SKM-1 treated with dmso at 0.1 percent for 144 hours (cell line): Measurements from ENCODE around the gene DNAJB6.
"Not testable (repeated sequence)": the region's sequence is repeated elsewhere in the genome, so short reads cannot be mapped to it uniquely, and the experiment has no call there.

ENCODE experiments used
- DNase-seq: peaks from one replicate; lab custom pipeline; 2025; ENCODE audit not compliant: unreplicated experiment; lab: John Stamatoyannopoulos, UW

Gene DNAJB6

GRCh38 chr7:157438121-157439025 is 101.6 kb downstream of the DNAJB6 start:
- no peak for DNase-seq

- no peak for DNase-seq
These were observed 102.3 kb downstream of the DNAJB6 start for GRCh38 chr7:157439149-157439548.

- no peak for DNase-seq
These were observed 103.0 kb downstream of the DNAJB6 start for GRCh38 chr7:157439761-157440160.

- DNase-seq, result no peak
These were observed 103.7 kb downstream of the DNAJB6 start for GRCh38 chr7:157440346-157441022.

GRCh38 chr7:157441023-157441399 is 104.2 kb downstream of the DNAJB6 start:
- DNase-seq, result no peak

GRCh38 chr7:157442456-157442855 is 105.7 kb downstream of the DNAJB6 start:
- DNase-seq, result no peak

- no peak for DNase-seq
These were observed 106.4 kb downstream of the DNAJB6 start for GRCh38 chr7:157442993-157443831.

- no peak for DNase-seq
These were observed 107.4 kb downstream of the DNAJB6 start for GRCh38 chr7:157444011-157444842.

- DNase-seq, result no peak
These were observed 108.0 kb downstream of the DNAJB6 start for GRCh38 chr7:157444843-157445135.

GRCh38 chr7:157445246-157445955 is 108.6 kb downstream of the DNAJB6 start:
- DNase-seq, result no peak

GRCh38 chr7:157445956-157446295 is 109.1 kb downstream of the DNAJB6 start:
- DNase-seq, result no peak

- no peak for DNase-seq
These were observed 109.5 kb downstream of the DNAJB6 start for GRCh38 chr7:157446322-157446721.

- DNase-seq, result not testable (repeated sequence)
These were observed 117.2 kb downstream of the DNAJB6 start for GRCh38 chr7:157454003-157454402.

- DNase-seq, result no peak
These were observed 120.8 kb downstream of the DNAJB6 start for GRCh38 chr7:157457355-157458253.

GRCh38 chr7:157458254-157458633 is 121.4 kb downstream of the DNAJB6 start:
- DNase-seq, result no peak

GRCh38 chr7:157459966-157460365 is 123.2 kb downstream of the DNAJB6 start:
- DNase-seq, result no peak

- DNase-seq, result no peak
These were observed 123.9 kb downstream of the DNAJB6 start for GRCh38 chr7:157460721-157461120.

- DNase-seq, result no peak
These were observed 125.0 kb downstream of the DNAJB6 start for GRCh38 chr7:157461573-157462418.
